Thymus (tissue), 11 donors: Measurements from ENCODE around the gene MEF2D. TPM values are rescaled to one million over a fixed set of nuclear protein-coding genes. Genes with fewer than 3 reads are reported as not detected.

Experiments used
- DNase-seq, 9 donors: peaks; one replicate each; pipeline ENCODE4 v3.0.0-alpha.2; 2013; ENCODE audit warnings: low spot score in 9 of 9, low read depth in 6 of 9, missing footprints in 1 of 9
- H3K27ac ChIP-seq, 2 donors: one replicate each; pipeline ENCODE4 v1.5.1; 2013; ENCODE audit warnings: control low read depth in 1 of 2, low read depth in 1 of 2, low read length in 1 of 2, mild to moderate bottlenecking in 1 of 2, moderate library complexity in 1 of 2
- H3K27me3 ChIP-seq, 2 donors: one replicate each; pipeline ENCODE4 v1.5.1; 2013; ENCODE audit warnings: low read length in 1 of 2; ENCODE audit not compliant: control insufficient read depth in 2 of 2, insufficient read depth in 1 of 2
- H3K36me3 ChIP-seq, 2 donors: one replicate each; pipeline ENCODE4 v1.5.1; 2013; ENCODE audit warnings: low read length in 1 of 2, mild to moderate bottlenecking in 1 of 2, moderate library complexity in 1 of 2; ENCODE audit not compliant: control insufficient read depth in 2 of 2, insufficient read depth in 2 of 2
- H3K4me1 ChIP-seq, 2 donors: one replicate each; pipeline ENCODE4 v1.5.1; 2013; ENCODE audit warnings: low read length in 2 of 2; ENCODE audit not compliant: control insufficient read depth in 2 of 2, insufficient read depth in 2 of 2
- H3K4me3 ChIP-seq, 2 donors: one replicate each; pipeline ENCODE4 v1.5.1; 2013; ENCODE audit warnings: low read length in 2 of 2, control low read depth in 1 of 2, mild to moderate bottlenecking in 1 of 2
- H3K9me3 ChIP-seq, 2 donors: one replicate each; pipeline ENCODE4 v1.5.1; 2013; ENCODE audit warnings: low read length in 1 of 2, mild to moderate bottlenecking in 1 of 2; ENCODE audit not compliant: control insufficient read depth in 2 of 2, insufficient read depth in 1 of 2
- WGBS: extraction: QIAGEN DNeasy Blood & Tissue Kit; methylation state at CpG from one replicate; pipeline ENCODE4 v1.1.7; 2013; 5-methylcytosine and 5-hydroxymethylcytosine counted together
- polyA plus RNA-seq: library from polyadenylated mRNA; stranded (reverse); fragments of 200-250 nt; gene quantifications from one replicate; pipeline ENCODE4 v1.2.3, GENCODE V29; 2013
- total RNA-seq: library from RNA; stranded (reverse); fragments of 120-200 nt; gene quantifications from one replicate; pipeline ENCODE4 v1.2.4, GENCODE V29; 2013
- donor health status: healthy.

MEF2D gene
- total and polyA plus RNA-seq, 2 donors, result 8.3 to 26.3 TPM

DNA sequence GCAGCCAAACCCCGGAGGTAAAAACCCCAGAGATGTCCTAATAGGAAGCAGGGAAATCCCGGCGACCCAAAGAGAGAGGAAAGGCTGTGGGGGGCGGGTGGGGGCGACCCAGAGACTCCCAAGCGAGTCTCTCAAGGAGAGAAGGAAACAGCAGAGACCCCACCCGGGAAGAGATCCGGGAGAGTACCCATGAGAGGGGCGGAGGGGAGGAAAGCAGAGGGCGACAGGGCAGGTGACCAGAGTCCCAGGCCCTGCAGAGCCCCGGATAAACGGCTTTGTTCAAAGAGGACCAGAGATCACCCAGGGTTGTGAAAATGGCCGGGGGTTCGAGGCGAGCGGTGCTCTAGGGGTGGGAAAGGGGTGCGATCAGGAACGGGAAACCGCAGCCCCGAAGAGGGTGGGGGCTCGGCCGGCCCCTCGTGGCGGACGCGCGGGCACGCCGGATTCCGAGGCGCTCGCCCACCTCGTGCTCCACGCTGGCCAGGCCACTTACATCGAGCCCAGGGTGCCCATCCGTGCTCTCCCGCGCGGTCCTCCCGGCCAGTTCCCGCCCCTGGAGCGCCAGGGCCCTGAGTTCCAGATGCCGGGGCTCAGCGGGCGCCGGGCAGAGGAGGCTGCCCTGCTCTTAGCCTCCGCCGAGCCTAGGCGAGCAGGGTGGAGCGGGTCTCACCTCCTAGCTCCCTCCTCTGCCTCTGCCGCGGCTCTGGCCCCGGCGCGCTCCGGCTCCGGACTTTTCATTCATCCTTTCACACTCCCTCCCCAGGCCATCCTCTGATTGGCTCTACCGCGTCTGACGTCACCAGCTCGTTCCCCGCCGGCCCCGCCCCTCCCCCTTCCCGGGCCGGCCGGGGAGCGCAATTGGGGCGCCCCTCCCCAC, 79.3 kb downstream of the MEF2D start:
- peaks cover 73 to 98% of the 10 kb centered on the region in 2 donors for H3K27me3 ChIP-seq
- no peaks in the 10 kb centered on the region for H3K36me3 ChIP-seq
- H3K9me3 ChIP-seq, result peaks cover 2 to 4% of the 10 kb centered on the region in 2 donors
- DNase-seq, result peak in 5 of 9 donors; percentile 16 to 57 (median 37)
- H3K27ac ChIP-seq, result no peak overlapping the region
- H3K4me3 ChIP-seq, result peak overlapping the region in 1 of 2 donors; percentile 40
- peaks cover 15 to 23% of the 10 kb centered on the region in 2 donors for H3K4me1 ChIP-seq
- WGBS, result 2% methylated on average over 69 of the region's 69 CpGs

DNA sequence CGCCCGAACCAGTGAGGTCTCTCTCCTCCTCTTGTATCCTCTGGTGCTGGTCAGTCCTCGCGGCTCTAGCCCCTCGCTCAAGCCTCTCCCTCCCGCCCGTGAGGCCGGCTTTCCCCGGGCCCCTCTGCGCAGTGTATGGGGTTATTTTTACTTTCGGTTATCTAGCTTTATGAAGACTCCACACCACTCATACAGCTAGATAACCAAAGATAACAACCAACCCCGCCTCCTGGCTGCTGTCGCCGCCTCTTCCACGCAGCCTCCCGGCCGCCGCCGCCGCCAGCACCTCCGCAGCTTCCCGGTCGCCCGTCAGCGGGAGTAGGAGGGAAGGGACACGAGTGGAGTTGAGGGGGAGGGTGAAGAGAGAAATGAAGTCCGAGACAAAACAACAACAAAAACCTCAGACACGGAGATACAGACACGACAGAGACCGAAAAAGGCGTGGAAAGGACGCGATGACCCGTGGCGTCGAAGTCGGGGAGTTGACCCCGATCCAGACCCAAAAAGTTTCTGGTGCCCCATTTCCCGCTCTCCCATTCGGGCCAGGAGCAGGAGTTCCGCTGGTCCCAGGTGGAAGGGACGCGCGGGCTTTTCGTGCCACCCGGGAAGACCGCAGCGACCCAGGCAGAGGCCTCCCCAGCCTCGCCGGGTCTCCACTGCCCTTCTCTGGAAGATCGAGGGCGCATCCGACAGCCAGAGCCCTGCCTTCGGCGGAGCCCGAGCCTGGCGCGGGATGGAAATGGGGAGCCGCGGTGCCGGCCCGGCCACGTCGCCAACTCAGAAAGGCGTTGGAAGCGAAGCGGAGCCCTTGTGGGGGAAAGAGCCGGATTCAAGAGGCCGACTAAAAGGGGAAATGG, 80.1 kb downstream of the MEF2D start:
- DNase-seq, result no peak
- WGBS, result 5% methylated on average over 69 of the region's 69 CpGs
- Histone ChIP-seq H3K4me1 (peaks cover 15 to 23% of the 10 kb centered on the region in 2 donors), H3K27me3 (peaks cover 69 to 98% of the 10 kb centered on the region in 2 donors), H3K4me3 (peak overlapping the region; percentile 1 to 40), H3K27ac (no peak overlapping the region), H3K36me3 (no peaks in the 10 kb centered on the region), H3K9me3 (peaks cover 2 to 7% of the 10 kb centered on the region in 2 donors)

DNA sequence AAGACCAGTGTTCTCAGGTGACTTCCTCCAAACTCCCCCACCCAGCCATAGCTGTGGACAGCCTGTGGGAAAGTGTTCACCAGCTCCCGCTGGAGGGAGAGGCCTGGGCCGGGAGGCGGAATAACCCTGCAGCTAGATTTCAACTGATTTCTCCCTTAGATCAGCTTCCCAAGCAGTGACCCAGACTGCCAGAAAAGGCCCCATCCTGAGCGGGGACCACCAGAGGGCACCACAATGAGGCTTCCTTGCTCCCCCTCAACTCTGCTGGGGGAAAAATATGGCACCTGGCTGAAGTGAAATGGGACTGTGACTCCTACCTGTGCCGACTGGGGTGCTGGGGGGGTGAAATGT, 80.7 kb downstream of the MEF2D start:
- 20% methylated on average over 5 of the region's 5 CpGs for WGBS
- Histone ChIP-seq H3K36me3 (no peaks in the 10 kb centered on the region), H3K27me3 (peaks cover 69 to 98% of the 10 kb centered on the region in 2 donors), H3K27ac (no peak overlapping the region), H3K4me3 (peak overlapping the region; percentile 1 to 40), H3K4me1 (peaks cover 15 to 23% of the 10 kb centered on the region in 2 donors), H3K9me3 (peaks cover 2 to 7% of the 10 kb centered on the region in 2 donors)
- peak in 3 of 9 donors; percentile 21 to 45 (median 29) for DNase-seq

DNA sequence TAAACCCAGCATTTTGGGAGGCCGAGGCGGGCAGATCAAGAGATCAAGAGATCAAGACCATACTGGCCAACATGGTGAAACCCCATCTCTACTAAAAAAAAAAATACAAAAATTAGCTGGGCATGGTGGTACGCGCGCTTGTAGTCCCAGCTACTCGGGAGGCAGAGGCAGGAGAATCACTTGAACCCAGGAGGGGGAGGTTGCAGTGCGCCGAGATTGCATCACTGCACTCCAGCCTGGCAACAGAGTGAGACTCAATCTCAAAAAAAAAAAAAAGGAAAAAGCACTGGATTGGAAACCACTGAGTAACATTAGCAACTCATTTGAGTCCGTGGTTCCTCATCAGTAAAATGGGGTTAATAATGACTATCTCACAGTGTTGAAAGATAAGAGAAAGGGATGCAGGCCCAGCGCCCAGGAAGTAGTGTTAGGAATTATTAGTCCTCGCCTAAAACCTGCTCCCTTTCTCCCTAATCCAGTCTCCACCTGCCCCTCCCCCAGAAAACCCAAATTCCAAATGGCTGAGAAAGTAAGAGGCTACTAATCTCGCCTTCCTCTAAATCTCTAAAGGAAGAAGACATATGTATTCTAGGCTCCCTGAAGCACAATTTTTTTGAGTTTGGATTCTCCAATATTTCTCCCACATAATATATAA, 82.0 kb downstream of the MEF2D start:
- peaks cover 63 to 98% of the 10 kb centered on the region in 2 donors for H3K27me3 ChIP-seq
- H3K4me1 ChIP-seq, result peaks cover 15 to 23% of the 10 kb centered on the region in 2 donors
- 91% methylated on average over 12 of the region's 12 CpGs for WGBS
- no peak overlapping the region for H3K4me3 ChIP-seq
- no peaks in the 10 kb centered on the region for H3K36me3 ChIP-seq
- no peak for DNase-seq
- H3K27ac ChIP-seq, result no peak overlapping the region
- peaks cover 2 to 7% of the 10 kb centered on the region in 2 donors for H3K9me3 ChIP-seq

DNA sequence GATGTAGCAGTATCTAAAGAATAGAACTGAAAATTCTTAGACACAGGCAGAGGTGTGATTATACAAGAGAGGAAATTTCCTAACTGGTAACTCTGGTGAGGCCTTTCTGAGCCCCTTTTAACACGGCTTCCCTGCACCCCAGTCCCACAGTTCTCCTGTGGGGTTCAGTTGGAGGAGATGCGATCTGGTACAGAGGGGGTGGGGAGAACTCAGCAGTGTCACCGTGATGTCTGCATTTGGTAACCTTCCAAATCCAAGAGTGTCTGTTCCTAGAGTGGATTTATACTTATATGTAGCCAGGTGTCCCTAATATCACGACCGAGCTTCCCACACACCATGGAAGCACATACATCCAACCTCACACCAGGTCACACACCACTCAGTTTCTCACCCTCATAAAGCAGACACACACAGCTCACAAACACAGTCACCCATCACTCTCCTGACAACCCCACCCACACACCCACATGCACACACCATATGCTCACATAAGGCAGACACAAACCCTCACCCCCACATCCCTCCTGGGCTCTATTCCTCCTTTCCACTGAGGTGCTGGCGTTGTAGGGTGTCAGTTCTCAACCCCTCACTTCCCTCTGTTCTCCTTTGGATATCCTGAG, 83.1 kb downstream of the MEF2D start:
- no peak for DNase-seq
- no peak overlapping the region for H3K4me3 ChIP-seq
- 85% methylated on average over 6 of the region's 6 CpGs for WGBS
- H3K36me3 ChIP-seq, result no peaks in the 10 kb centered on the region
- peaks cover 53 to 98% of the 10 kb centered on the region in 2 donors for H3K27me3 ChIP-seq
- peaks cover 15 to 23% of the 10 kb centered on the region in 2 donors for H3K4me1 ChIP-seq
- H3K27ac ChIP-seq, result no peak overlapping the region
- peaks cover 2 to 7% of the 10 kb centered on the region in 2 donors for H3K9me3 ChIP-seq

DNA sequence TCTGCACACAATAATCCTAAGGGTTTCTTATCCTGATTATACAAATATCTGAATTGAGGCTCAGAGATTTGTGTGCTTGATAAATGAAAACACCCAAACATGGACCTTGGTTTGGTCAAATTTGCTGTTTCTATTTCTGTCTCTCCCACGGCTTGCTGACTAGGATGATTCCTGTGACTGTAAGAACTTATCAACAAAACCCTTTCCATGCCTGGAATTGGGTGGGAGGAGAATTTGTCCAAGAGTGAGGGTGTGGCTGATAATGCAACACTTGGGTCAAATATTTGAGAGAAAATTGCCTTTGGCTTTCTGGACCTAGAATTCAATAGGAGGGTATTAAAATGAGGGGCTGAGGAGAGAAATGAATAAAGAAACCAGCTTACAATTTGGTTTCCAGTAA, 83.6 kb downstream of the MEF2D start:
- H3K36me3 ChIP-seq, result no peaks in the 10 kb centered on the region
- peaks cover 2 to 6% of the 10 kb centered on the region in 2 donors for H3K9me3 ChIP-seq
- no peak for DNase-seq
- peaks cover 15 to 23% of the 10 kb centered on the region in 2 donors for H3K4me1 ChIP-seq
- H3K27ac ChIP-seq, result no peak overlapping the region
- H3K27me3 ChIP-seq, result peaks cover 48 to 95% of the 10 kb centered on the region in 2 donors
- H3K4me3 ChIP-seq, result no peak overlapping the region
- WGBS, result 73% methylated on average over 1 of the region's 1 CpG

DNA sequence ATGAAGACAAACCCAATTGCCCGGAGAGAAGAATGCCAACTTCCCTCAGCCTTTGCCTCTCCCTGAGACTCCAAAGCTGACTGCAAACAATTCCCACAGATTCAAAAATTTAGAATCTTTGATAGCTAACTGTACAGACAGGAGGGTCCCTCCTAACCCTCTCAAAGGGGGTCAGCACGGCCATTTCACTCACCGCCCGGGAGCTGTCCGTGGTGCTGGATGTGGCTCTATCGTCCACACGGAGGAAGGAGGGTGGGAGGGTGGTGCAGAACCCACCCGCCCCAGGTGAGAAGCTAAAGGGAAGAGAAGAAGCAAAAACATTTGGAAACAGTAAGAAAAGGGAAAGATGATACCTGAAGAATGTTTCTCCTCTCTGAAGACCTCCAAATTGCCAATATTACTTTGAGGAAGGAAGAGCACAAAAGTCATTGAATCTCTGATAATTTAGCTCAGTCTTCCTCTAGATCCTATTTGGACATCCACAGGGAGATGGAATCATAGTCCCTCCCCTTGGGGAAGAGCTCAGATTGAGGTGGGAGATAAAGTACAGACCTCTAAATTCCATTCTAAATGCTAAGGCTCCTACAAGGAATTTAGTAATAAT, 86.0 kb downstream of the MEF2D start:
- Histone ChIP-seq H3K9me3 (peaks cover 0 to 3% of the 10 kb centered on the region in 2 donors), H3K27ac (no peak overlapping the region), H3K4me1 (no peaks in the 10 kb centered on the region), H3K36me3 (no peaks in the 10 kb centered on the region), H3K4me3 (no peak overlapping the region), H3K27me3 (peaks cover 29 to 85% of the 10 kb centered on the region in 2 donors)
- DNase-seq, result peak in 2 of 9 donors; percentile 36
- WGBS, result 18% methylated on average over 8 of the region's 8 CpGs
